Hepatic stellate cell (primary cell): ENCODE results near the gene R3HDM4.

Source experiments
- DNase-seq: peaks from one replicate; pipeline ENCODE4 v3.0.0; 2011; ENCODE audit warnings: low spot score

Gene R3HDM4

GRCh38 chr19:872266-872951 is 40.6 kb downstream of the R3HDM4 start:
- DNase-seq, result no peak

DNA sequence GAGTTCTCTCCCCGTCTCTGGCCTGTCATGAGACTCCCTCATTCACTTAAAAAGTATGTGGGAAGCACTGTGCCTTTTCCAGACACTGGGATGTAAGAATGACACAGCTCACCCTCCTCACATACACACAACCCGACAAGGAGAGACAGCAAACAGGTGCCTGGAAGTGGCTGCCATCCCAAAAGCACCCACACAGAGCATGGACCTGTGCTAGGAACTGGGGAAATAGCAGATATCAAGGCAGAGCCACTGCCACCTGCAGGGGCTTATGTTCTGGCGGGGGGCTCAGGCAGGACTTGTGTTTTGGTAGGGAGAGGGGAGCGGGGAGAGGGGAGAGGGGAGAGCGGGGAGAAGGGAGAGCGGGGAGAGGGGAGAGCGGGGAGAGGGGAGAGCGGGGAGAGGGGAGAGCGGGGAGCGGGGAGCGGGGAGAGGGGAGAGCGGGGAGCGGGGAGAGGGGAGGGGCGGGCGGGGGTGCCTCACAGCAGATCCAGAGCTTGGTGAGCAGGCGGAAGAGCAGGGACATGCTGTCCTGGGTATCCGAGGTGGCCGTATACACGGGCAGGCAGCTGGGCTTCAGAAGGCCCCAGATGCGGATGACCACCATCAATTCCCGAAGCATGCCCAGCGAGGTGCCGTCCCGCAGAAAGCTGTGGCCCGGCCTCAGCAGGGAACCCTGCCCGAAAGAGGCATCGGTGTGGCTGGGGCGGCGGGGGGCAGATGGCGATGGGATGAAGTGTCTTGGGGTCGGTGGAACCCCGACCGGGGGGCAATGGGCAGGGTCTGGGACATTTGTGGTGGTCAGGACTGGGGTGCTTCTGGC is 41.4 kb downstream of the R3HDM4 start:
- DNase-seq, result peak; percentile 40

DNA sequence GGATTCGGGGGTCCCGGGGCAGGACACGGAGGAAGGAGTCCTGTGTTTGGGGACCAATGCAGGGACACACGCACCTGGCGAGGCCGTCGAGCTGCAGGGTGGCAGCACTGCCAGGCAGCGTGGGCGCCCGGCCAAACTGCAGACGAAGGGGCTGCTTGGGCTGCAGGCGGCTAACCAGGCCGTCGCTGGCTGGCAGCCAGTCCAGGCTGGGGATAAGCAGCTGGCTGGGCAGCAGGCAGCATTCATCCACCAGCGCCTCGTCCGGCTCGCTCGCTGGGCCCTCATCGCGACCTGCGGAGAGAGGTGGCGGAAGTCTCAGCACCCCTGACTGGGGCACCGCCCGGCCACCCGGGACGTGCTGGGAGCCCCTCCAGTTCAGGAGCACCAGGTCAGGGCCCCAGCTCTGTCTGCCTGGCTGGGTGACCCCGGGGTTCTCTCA is 42.0 kb downstream of the R3HDM4 start:
- DNase-seq, result no peak

- no peak for DNase-seq
Measured at GRCh38 chr19:870314-870713, 42.7 kb downstream of the R3HDM4 start.

DNA sequence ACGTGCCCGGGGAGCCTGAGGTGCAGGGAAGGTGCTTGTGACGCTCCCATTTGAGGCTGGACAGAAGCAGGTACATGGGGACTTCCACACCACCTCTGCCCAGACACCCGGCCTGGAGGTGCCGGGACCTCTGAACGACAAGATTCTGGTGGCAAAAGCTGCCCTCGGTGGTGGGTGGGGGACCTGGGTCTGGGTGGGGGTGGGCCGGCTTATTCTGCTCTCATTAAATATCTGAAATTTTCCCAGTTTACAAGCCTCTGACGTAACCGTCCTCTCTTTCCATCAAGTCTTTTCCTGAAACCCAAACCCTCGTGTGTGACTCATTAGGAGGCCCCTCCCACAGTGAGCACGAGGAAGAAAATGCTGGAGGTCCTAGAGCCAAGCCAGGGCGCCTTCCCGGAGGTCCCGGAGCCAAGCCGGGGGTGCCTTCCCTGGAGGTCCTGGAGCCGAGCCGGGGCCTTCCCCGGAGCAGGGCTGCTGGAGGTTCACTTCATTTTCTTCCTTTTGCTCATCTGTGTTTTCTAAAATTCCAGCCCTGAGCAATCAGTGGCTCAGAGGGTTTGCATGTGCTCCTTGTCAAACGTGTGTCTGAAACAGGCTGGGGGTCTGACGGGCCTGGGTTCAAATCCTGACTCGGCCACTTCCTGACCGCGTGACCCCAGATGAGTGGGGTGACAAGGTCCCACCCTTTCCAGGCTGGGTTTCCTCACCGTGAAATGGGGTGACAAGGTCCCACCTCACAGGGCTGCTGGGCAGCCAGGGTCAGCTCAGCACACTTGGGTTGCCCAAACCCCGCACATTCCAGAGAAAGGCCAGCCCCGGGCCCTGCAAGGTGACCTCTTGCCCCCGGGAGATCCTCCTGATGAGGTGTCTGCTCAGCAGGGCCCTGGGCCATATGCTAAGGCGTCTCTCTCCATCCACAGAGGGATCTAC is 43.5 kb downstream of the R3HDM4 start:
- peak; percentile 86 for DNase-seq

GRCh38 chr19:868458-869244 is 44.4 kb downstream of the R3HDM4 start:
- no peak for DNase-seq

- no peak for DNase-seq
Measured at GRCh38 chr19:867855-868457, 45.1 kb downstream of the R3HDM4 start.

DNA sequence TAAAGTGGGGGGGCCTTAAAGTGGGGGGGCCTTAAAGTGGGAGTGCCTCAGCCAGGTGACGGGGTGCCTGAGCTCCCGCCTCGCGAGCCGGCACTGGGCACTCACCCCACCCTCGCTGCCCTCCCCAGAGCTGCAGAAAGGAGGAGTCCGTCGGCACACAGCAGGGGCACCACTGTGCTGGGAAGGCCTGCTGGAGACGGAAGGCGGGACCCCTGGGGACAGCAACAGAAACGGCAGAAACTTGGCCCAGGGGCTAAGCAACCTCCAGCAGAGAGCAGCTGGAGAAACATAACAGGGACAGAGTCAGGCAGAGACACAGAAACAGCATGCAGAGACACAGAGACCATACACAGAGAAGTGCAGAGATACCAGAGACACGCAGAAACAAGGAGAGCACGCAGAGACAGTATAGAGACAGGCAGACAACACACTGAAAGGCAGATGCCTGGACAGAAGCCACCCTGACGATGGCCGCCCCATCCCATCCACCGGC is 45.7 kb downstream of the R3HDM4 start:
- DNase-seq, result no peak

DNA sequence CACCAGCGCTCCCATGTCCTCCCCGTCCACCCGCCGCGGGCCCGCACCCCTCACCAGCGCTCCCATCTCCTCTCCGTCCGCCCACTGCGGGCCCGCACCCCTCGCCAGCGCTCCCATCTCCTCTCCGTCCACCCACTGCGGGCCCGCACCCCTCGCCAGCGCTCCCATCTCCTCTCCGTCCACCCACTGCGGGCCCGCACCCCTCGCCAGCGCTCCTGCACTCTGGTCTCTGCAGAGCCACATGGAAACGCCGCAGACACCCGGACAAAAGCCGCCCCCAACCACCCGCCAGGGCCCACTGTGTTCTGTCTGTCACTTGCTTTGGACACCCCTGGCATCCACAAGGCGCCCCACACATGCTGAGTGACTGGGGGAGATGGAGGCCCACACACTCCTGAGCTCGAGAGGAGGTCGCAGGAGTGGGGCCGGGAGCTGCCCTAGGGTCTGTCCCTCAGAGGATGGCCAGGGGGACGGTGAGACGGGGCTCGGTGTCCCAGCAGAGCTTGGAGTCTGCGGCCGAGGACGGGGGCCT is 46.2 kb downstream of the R3HDM4 start:
- DNase-seq, result no peak

- DNase-seq, result no peak
Measured at GRCh38 chr19:863315-863620, 49.8 kb downstream of the R3HDM4 start.

DNA sequence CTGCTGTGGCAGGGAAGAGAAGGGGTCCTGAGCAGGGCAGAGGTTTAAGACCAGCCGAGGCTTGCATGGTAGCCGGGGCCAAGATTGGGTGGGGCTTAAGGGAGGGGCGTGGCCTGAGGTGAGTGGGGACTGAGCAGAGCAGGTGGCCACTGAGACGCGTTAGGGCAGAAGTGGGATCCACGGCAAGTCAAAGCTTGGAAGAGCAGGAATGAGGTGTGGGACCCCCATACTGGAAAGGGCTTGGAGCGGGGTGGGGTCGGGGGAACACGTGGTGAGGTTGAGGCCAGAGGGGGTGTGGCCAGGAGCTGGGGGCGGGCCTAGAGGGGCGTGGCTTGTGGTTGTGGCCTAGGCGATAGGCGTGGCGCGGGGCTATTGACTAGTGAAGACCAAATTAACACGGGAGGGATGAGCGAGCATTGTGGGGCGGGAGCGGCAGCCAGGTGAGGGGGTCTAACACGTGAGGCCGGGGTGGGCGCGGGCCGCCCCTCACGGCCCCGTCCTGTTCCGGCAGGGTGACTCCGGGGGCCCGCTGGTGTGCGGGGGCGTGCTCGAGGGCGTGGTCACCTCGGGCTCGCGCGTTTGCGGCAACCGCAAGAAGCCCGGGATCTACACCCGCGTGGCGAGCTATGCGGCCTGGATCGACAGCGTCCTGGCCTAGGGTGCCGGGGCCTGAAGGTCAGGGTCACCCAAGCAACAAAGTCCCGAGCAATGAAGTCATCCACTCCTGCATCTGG is 50.3 kb downstream of the R3HDM4 start:
- DNase-seq, result peak; percentile 84

DNA sequence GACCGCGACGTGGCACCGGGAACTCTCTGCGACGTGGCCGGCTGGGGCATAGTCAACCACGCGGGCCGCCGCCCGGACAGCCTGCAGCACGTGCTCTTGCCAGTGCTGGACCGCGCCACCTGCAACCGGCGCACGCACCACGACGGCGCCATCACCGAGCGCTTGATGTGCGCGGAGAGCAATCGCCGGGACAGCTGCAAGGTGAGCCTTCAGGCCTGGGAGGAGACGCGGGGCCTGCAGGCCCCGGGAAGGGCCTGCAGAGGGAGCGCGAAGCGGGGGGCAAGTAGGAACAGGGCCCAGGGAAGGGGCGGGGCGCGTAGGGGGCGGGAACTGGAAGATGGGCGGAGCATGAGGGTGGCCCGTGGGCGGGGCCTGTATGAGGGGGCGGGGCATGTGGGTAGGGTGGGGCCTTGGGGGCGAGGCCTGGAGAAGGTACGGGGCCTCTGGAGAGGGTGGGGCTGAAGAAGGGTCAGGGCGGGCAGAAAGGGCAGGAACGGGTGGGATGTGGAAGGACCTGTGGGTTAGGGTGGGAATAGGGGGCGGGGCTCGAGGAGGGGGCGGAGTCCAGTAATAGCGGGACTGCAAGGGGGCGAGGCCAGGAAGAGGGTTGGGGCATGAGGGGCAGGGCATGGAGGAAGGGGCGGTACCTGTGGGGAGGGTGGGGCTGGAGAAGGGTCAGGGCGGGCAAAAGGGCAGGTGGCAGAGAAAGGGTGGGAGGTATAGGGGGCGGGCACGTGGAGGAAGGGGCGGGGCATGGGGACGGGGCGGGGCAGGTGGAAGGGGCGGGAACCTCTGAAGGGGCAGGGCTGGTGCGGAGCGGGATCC is 51.1 kb downstream of the R3HDM4 start:
- DNase-seq, result peak; percentile 63

DNA sequence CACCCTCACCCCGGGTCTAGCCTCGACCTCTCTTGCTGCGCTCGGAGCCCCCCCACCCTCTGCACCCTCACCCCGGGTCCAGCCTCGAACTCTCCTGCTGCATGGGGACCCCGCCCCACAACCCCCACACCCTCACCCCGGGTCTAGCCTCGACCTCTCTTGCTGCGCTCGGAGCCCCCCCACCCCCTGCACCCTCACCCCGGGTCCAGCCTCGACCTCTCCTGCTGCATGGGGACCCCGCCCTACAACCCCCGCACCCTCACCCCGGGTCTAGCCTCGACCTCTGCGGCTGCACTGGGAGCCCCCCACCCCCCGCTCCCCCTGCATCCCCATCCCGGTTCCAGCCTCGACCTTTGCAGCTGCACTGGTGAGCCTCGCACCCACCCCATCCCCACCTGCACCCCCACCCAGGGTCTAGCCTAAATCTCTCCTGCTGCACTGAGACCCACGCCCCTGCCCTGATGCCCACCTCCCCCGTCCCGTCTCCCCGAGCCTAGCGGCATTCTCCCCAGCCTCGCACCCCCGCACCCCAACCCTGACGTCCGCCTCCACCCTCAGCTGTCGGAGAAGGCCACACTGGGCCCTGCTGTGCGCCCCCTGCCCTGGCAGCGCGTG is 51.8 kb downstream of the R3HDM4 start:
- DNase-seq, result no peak

- DNase-seq, result no peak
Measured at GRCh38 chr19:858868-859843, 53.9 kb downstream of the R3HDM4 start, which contains the start of gene CFD. Gene CFD (plus strand): TSS chr19:859664. CDS start chr19:859690, 26 bp downstream.

- DNase-seq, result no peak
Measured at GRCh38 chr19:858284-858683, 54.7 kb downstream of the R3HDM4 start.

- DNase-seq, result no peak
Measured at GRCh38 chr19:855566-856120, 57.4 kb downstream of the R3HDM4 start.

GRCh38 chr19:855142-855541 is 57.9 kb downstream of the R3HDM4 start:
- DNase-seq, result no peak
